ENCODE results near the gene NOS1AP. TPM values are rescaled to one million over a fixed set of nuclear protein-coding genes. Genes with fewer than 3 reads are reported as not detected.
A peak's percentile ranks its signal among the peaks of the same experiment; 100 is the strongest.

The NOS1AP gene
- total and polyA plus RNA-seq, 2 experiments from 2014 or later: 5.8 to 6.6 TPM

DNA sequence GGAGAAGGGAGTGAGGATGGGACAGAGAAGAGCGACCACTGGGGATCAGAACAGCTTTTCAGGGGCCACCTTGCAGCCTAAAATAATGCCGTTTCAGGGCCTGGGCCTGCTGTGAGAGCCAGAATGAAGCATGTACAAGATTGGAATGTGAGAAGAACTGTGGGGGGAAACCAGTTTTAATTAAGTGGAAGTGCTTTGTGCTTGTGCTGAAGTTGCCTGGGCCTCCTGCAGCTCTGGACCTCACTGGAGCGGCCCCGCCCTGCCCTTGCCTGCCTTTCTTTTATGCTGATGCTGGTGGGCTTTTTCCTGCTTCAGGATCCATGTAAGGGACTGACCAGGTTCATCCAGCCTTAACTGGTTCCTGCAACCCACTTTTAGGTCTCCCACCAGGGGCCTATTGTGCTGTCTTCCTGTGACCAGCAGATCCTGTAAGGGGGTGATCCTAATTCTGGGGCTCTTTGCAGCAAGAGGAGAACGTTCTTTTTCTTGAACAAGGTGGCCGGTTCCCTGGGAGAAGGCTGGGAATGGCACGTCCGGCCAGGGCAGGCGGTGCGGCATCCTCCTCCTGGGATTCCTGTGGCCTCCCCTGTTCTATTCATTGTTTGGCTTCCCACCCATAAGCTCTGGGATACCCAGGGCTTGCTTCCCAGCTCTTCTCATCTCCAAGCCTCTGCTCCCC is 315.2 kb downstream of the NOS1AP start (continued):
- TF ChIP-seq, protein P1, sequence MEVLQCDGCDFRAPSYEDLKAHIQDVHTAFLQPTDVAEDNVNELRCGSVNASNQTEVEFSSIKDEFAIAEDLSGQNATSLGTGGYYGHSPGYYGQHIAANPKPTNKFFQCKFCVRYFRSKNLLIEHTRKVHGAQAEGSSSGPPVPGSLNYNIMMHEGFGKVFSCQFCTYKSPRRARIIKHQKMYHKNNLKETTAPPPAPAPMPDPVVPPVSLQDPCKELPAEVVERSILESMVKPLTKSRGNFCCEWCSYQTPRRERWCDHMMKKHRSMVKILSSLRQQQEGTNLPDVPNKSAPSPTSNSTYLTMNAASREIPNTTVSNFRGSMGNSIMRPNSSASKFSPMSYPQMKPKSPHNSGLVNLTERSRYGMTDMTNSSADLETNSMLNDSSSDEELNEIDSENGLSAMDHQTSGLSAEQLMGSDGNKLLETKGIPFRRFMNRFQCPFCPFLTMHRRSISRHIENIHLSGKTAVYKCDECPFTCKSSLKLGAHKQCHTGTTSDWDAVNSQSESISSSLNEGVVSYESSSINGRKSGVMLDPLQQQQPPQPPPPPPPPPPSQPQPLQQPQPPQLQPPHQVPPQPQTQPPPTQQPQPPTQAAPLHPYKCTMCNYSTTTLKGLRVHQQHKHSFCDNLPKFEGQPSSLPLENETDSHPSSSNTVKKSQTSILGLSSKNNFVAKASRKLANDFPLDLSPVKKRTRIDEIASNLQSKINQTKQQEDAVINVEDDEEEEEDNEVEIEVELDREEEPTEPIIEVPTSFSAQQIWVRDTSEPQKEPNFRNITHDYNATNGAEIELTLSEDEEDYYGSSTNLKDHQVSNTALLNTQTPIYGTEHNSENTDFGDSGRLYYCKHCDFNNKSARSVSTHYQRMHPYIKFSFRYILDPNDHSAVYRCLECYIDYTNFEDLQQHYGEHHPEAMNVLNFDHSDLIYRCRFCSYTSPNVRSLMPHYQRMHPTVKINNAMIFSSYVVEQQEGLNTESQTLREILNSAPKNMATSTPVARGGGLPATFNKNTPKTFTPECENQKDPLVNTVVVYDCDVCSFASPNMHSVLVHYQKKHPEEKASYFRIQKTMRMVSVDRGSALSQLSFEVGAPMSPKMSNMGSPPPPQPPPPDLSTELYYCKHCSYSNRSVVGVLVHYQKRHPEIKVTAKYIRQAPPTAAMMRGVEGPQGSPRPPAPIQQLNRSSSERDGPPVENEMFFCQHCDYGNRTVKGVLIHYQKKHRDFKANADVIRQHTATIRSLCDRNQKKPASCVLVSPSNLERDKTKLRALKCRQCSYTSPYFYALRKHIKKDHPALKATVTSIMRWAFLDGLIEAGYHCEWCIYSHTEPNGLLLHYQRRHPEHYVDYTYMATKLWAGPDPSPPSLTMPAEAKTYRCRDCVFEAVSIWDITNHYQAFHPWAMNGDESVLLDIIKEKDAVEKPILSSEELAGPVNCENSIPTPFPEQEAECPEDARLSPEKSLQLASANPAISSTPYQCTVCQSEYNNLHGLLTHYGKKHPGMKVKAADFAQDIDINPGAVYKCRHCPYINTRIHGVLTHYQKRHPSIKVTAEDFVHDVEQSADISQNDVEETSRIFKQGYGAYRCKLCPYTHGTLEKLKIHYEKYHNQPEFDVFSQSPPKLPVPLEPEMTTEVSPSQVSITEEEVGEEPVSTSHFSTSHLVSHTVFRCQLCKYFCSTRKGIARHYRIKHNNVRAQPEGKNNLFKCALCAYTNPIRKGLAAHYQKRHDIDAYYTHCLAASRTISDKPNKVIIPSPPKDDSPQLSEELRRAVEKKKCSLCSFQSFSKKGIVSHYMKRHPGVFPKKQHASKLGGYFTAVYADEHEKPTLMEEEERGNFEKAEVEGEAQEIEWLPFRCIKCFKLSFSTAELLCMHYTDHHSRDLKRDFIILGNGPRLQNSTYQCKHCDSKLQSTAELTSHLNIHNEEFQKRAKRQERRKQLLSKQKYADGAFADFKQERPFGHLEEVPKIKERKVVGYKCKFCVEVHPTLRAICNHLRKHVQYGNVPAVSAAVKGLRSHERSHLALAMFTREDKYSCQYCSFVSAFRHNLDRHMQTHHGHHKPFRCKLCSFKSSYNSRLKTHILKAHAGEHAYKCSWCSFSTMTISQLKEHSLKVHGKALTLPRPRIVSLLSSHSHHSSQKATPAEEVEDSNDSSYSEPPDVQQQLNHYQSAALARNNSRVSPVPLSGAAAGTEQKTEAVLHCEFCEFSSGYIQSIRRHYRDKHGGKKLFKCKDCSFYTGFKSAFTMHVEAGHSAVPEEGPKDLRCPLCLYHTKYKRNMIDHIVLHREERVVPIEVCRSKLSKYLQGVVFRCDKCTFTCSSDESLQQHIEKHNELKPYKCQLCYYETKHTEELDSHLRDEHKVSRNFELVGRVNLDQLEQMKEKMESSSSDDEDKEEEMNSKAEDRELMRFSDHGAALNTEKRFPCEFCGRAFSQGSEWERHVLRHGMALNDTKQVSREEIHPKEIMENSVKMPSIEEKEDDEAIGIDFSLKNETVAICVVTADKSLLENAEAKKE (CRISPR knock-in tag; IDR thresholded peaks at IDR 0.05): no peak
- TF ChIP-seq, protein P2, sequence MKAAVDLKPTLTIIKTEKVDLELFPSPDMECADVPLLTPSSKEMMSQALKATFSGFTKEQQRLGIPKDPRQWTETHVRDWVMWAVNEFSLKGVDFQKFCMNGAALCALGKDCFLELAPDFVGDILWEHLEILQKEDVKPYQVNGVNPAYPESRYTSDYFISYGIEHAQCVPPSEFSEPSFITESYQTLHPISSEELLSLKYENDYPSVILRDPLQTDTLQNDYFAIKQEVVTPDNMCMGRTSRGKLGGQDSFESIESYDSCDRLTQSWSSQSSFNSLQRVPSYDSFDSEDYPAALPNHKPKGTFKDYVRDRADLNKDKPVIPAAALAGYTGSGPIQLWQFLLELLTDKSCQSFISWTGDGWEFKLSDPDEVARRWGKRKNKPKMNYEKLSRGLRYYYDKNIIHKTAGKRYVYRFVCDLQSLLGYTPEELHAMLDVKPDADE (IDR thresholded peaks at IDR 0.05): no peak
- TF ChIP-seq POLR2AphosphoS5 (IDR thresholded peaks at IDR 0.05; ENCODE audit: low read depth) (no peak), CREB1 (CRISPR knock-in tag; IDR thresholded peaks at IDR 0.05; ENCODE audit: low read depth) (no peak)

DNA sequence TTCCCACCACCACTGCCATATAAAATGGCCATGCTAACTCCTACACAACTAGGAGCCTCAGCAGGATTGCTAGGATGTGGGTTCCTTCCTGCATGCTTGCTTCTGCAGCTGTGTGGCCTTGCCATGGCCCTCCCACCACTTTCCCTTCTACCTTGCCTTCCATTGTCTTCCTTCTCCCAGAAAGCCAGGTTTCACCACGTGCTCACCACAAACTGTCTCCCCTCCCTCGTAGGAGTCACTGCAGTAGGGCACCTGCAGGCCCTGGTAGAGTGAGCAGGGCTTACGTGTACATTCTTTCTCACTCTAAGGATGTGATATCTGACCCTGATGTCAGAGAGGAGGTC is 315.8 kb downstream of the NOS1AP start:
- Histone ChIP-seq H2AFZ (no peak overlapping the region), H3K27ac (ENCODE audit: low read depth) (no peak overlapping the region), H3K27me3 (ENCODE audit: insufficient read depth) (no peaks in the 10 kb centered on the region), H3K79me2 (replicated peaks; ENCODE audit: insufficient read depth) (no peaks in the 10 kb centered on the region), H3K4me2 (no peak overlapping the region), H4K20me1 (replicated peaks; ENCODE audit: insufficient read depth) (no peaks in the 10 kb centered on the region), H3K9me2 (ENCODE audit: insufficient read depth) (no peaks in the 10 kb centered on the region), H3K4me3 (no peak overlapping the region), H3K4me1 (ENCODE audit: insufficient read depth) (no peaks in the 10 kb centered on the region), H3F3A (replicated peaks; ENCODE audit: low read depth) (no peaks in the 10 kb centered on the region), H3K36me3 (ENCODE audit: insufficient read depth) (no peaks in the 10 kb centered on the region)
- Mint-ChIP-seq H3K4me1 (peaks cover 26% of the 10 kb centered on the region), H3K4me3 (no peak overlapping the region), H3K27ac (peak overlapping the region; percentile 57; the same call in 1 of the 2 replicates), H3K36me3 (ENCODE audit: low read depth) (peaks cover 26% of the 10 kb centered on the region), H3K9me3 (no peaks in the 10 kb centered on the region), H3K27me3 (ENCODE audit: insufficient read depth, low read depth, poor library complexity) (peaks cover 25% of the 10 kb centered on the region)
- DNase-seq (ENCODE audit: low spot score) (no peak), ATAC-seq (no peak)
- TF ChIP-seq STAT1 (IDR thresholded peaks at IDR 0.05; ENCODE audit: unreplicated experiment) (no peak), EZH2 (IDR thresholded peaks at IDR 0.05; ENCODE audit: low read depth, unreplicated experiment) (no peak), ZNF331 (CRISPR knock-in tag; IDR thresholded peaks at IDR 0.05; ENCODE audit: low read depth) (no peak), POLR2AphosphoS5 (IDR thresholded peaks at IDR 0.05; ENCODE audit: low read depth) (no peak), CREB1 (CRISPR knock-in tag; IDR thresholded peaks at IDR 0.05; ENCODE audit: low read depth) (no peak), EZH2phosphoT487 (IDR thresholded peaks at IDR 0.05; ENCODE audit: unreplicated experiment) (no peak)
- TF ChIP-seq, protein P2 (IDR thresholded peaks at IDR 0.05): no peak
- TF ChIP-seq, protein P3, sequence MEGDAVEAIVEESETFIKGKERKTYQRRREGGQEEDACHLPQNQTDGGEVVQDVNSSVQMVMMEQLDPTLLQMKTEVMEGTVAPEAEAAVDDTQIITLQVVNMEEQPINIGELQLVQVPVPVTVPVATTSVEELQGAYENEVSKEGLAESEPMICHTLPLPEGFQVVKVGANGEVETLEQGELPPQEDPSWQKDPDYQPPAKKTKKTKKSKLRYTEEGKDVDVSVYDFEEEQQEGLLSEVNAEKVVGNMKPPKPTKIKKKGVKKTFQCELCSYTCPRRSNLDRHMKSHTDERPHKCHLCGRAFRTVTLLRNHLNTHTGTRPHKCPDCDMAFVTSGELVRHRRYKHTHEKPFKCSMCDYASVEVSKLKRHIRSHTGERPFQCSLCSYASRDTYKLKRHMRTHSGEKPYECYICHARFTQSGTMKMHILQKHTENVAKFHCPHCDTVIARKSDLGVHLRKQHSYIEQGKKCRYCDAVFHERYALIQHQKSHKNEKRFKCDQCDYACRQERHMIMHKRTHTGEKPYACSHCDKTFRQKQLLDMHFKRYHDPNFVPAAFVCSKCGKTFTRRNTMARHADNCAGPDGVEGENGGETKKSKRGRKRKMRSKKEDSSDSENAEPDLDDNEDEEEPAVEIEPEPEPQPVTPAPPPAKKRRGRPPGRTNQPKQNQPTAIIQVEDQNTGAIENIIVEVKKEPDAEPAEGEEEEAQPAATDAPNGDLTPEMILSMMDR (conservative IDR thresholded peaks at IDR 0.05; ENCODE audit: low read depth in 2 of 2): no peak
- TF ChIP-seq, protein P4, sequence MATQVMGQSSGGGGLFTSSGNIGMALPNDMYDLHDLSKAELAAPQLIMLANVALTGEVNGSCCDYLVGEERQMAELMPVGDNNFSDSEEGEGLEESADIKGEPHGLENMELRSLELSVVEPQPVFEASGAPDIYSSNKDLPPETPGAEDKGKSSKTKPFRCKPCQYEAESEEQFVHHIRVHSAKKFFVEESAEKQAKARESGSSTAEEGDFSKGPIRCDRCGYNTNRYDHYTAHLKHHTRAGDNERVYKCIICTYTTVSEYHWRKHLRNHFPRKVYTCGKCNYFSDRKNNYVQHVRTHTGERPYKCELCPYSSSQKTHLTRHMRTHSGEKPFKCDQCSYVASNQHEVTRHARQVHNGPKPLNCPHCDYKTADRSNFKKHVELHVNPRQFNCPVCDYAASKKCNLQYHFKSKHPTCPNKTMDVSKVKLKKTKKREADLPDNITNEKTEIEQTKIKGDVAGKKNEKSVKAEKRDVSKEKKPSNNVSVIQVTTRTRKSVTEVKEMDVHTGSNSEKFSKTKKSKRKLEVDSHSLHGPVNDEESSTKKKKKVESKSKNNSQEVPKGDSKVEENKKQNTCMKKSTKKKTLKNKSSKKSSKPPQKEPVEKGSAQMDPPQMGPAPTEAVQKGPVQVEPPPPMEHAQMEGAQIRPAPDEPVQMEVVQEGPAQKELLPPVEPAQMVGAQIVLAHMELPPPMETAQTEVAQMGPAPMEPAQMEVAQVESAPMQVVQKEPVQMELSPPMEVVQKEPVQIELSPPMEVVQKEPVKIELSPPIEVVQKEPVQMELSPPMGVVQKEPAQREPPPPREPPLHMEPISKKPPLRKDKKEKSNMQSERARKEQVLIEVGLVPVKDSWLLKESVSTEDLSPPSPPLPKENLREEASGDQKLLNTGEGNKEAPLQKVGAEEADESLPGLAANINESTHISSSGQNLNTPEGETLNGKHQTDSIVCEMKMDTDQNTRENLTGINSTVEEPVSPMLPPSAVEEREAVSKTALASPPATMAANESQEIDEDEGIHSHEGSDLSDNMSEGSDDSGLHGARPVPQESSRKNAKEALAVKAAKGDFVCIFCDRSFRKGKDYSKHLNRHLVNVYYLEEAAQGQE (IDR thresholded peaks at IDR 0.05; ENCODE audit: unreplicated experiment): no peak
